IPS-20b (cell line): ENCODE data around the gene STKLD1.
"Not testable (repeated sequence)": the region's sequence is repeated elsewhere in the genome, so short reads cannot be mapped to it uniquely, and the experiment has no call there.

Experiments used
- H3K27ac ChIP-seq: one replicate; pipeline ENCODE4 v1.5.1; 2013; ENCODE audit warnings: low read length
- H3K27me3 ChIP-seq: 2 replicates; pipeline ENCODE4 v1.6.1; 2013; ENCODE audit warnings: mild to moderate bottlenecking, low read length, inconsistent platforms; ENCODE audit not compliant: insufficient read depth
- H3K36me3 ChIP-seq: 2 replicates; pipeline ENCODE4 v1.6.1; 2013; ENCODE audit warnings: low read depth, mild to moderate bottlenecking, inconsistent platforms, low read length, moderate library complexity; ENCODE audit not compliant: insufficient read depth
- H3K4me1 ChIP-seq: 2 replicates; pipeline ENCODE4 v1.6.1; 2013; ENCODE audit warnings: mild to moderate bottlenecking, control low read depth, inconsistent platforms, low read length, moderate library complexity; ENCODE audit not compliant: insufficient read depth
- H3K4me3 ChIP-seq: 2 replicates; pipeline ENCODE4 v1.5.1; 2013; ENCODE audit warnings: mild to moderate bottlenecking, low read length, inconsistent platforms
- H3K9ac ChIP-seq: 2 replicates; pipeline ENCODE4 v1.6.1; 2013; ENCODE audit warnings: low read depth, mild to moderate bottlenecking, inconsistent platforms, low read length, moderate library complexity
- H3K9me3 ChIP-seq: 2 replicates; pipeline ENCODE4 v1.6.1; 2013; ENCODE audit warnings: mild to moderate bottlenecking, low read depth, low read length, inconsistent platforms; ENCODE audit not compliant: insufficient read depth

STKLD1 gene

GRCh38 chr9:133441571-133441970, 65.4 kb downstream of the STKLD1 start:
- Histone ChIP-seq H3K9me3 (no peaks in the 10 kb centered on the region), H3K36me3 (no peaks in the 10 kb centered on the region), H3K4me3 (no peak overlapping the region), H3K9ac (no peak overlapping the region), H3K4me1 (no peaks in the 10 kb centered on the region), H3K27me3 (no peaks in the 10 kb centered on the region), H3K27ac (no peak overlapping the region)

GRCh38 chr9:133443248-133443647, 67.1 kb downstream of the STKLD1 start:
- H3K27ac ChIP-seq, result no peak overlapping the region
- H3K9me3 ChIP-seq, result no peaks in the 10 kb centered on the region
- H3K9ac ChIP-seq, result no peak overlapping the region
- no peaks in the 10 kb centered on the region for H3K27me3 ChIP-seq
- H3K4me1 ChIP-seq, result no peaks in the 10 kb centered on the region
- no peak overlapping the region for H3K4me3 ChIP-seq
- no peaks in the 10 kb centered on the region for H3K36me3 ChIP-seq

GRCh38 chr9:133443982-133444381, 67.8 kb downstream of the STKLD1 start:
- no peaks in the 10 kb centered on the region for H3K4me1 ChIP-seq

GRCh38 chr9:133445293-133445969, 69.3 kb downstream of the STKLD1 start:
- H3K9me3 ChIP-seq, result no peaks in the 10 kb centered on the region
- no peak overlapping the region for H3K9ac ChIP-seq
- no peaks in the 10 kb centered on the region for H3K4me1 ChIP-seq
- H3K27me3 ChIP-seq, result no peaks in the 10 kb centered on the region
- no peak overlapping the region for H3K4me3 ChIP-seq
- no peaks in the 10 kb centered on the region for H3K36me3 ChIP-seq
- no peak overlapping the region for H3K27ac ChIP-seq

More at GRCh38 chr9:133443982-133444381, 67.8 kb downstream of the STKLD1 start:
- Histone ChIP-seq H3K9me3 (no peaks in the 10 kb centered on the region), H3K9ac (no peak overlapping the region), H3K36me3 (no peaks in the 10 kb centered on the region), H3K4me3 (no peak overlapping the region), H3K27ac (no peak overlapping the region), H3K27me3 (no peaks in the 10 kb centered on the region)

- H3K27me3 ChIP-seq, result no peaks in the 10 kb centered on the region
- H3K36me3 ChIP-seq, result no peaks in the 10 kb centered on the region
- no peak overlapping the region for H3K9ac ChIP-seq
- no peak overlapping the region for H3K27ac ChIP-seq
- no peaks in the 10 kb centered on the region for H3K4me1 ChIP-seq
- no peak overlapping the region for H3K4me3 ChIP-seq
- H3K9me3 ChIP-seq, result no peaks in the 10 kb centered on the region
These were observed 72.4 kb downstream of the STKLD1 start for GRCh38 chr9:133448487-133448972.

- H3K27me3 ChIP-seq, result no peaks in the 10 kb centered on the region
- H3K4me3 ChIP-seq, result no peak overlapping the region
- no peaks in the 10 kb centered on the region for H3K9me3 ChIP-seq
- H3K27ac ChIP-seq, result no peak overlapping the region
- H3K4me1 ChIP-seq, result no peaks in the 10 kb centered on the region
- H3K9ac ChIP-seq, result no peak overlapping the region
- no peaks in the 10 kb centered on the region for H3K36me3 ChIP-seq
These were observed 73.6 kb downstream of the STKLD1 start for GRCh38 chr9:133449760-133450159.

- H3K9ac ChIP-seq, H3K9me3 ChIP-seq, H3K27me3 ChIP-seq, H3K4me3 ChIP-seq, H3K4me1 ChIP-seq, H3K36me3 ChIP-seq, H3K27ac ChIP-seq: not testable (repeated sequence)
These were observed 75.7 kb downstream of the STKLD1 start for GRCh38 chr9:133451865-133452264.

- H3K9ac ChIP-seq, result no peak overlapping the region
- no peaks in the 10 kb centered on the region for H3K4me1 ChIP-seq
- no peaks in the 10 kb centered on the region for H3K9me3 ChIP-seq
- no peaks in the 10 kb centered on the region for H3K36me3 ChIP-seq
- H3K4me3 ChIP-seq, result no peak overlapping the region
- no peak overlapping the region for H3K27ac ChIP-seq
- H3K27me3 ChIP-seq, result no peaks in the 10 kb centered on the region
These were observed 76.4 kb downstream of the STKLD1 start for GRCh38 chr9:133452562-133452961.

- H3K4me3 ChIP-seq, result no peak overlapping the region
- no peak overlapping the region for H3K9ac ChIP-seq
- H3K36me3 ChIP-seq, result no peaks in the 10 kb centered on the region
- H3K27me3 ChIP-seq, result peaks cover under 1% of the 10 kb centered on the region; the same call in 1 of the 2 replicates
- H3K9me3 ChIP-seq, result no peaks in the 10 kb centered on the region
- no peak overlapping the region for H3K27ac ChIP-seq
- no peaks in the 10 kb centered on the region for H3K4me1 ChIP-seq
These were observed 77.5 kb downstream of the STKLD1 start for GRCh38 chr9:133453651-133454050.

- Histone ChIP-seq H3K4me1 (no peaks in the 10 kb centered on the region), H3K9me3 (no peaks in the 10 kb centered on the region), H3K27me3 (peaks cover 4% of the 10 kb centered on the region; the same call in 1 of the 2 replicates), H3K27ac (no peak overlapping the region), H3K9ac (no peak overlapping the region), H3K4me3 (no peak overlapping the region), H3K36me3 (no peaks in the 10 kb centered on the region)
These were observed 78.2 kb downstream of the STKLD1 start for GRCh38 chr9:133454325-133454724.

GRCh38 chr9:133454943-133455673, 78.9 kb downstream of the STKLD1 start:
- Histone ChIP-seq H3K27me3 (peaks cover 4% of the 10 kb centered on the region; the same call in 1 of the 2 replicates), H3K9me3 (no peaks in the 10 kb centered on the region), H3K4me3 (no peak overlapping the region), H3K36me3 (no peaks in the 10 kb centered on the region), H3K9ac (no peak overlapping the region), H3K27ac (no peak overlapping the region), H3K4me1 (no peaks in the 10 kb centered on the region)
